ENCODE measurements around the gene SPTB. TPM values are rescaled to one million over a fixed set of nuclear protein-coding genes. Genes with fewer than 3 reads are reported as not detected.

Gene SPTB
- total RNA-seq, 1 experiment from 2014 or later, result 2.3 TPM

- Histone ChIP-seq H3K9ac (ENCODE audit: extremely low read depth, insufficient read length, low read length) (no peak overlapping the region), H4K8ac (replicated peaks; ENCODE audit: insufficient read length, low read depth, low read length) (no peak overlapping the region), H3K18ac (ENCODE audit: insufficient read length, low read depth, low read length) (no peak overlapping the region), H3K23ac (ENCODE audit: insufficient read length, low read depth, low read length) (no peak overlapping the region), H3K56ac (ENCODE audit: insufficient read length, low read depth, low read length) (no peak overlapping the region), H3K4ac (ENCODE audit: low read depth, low read length) (no peak overlapping the region), H3K27ac (ENCODE audit: insufficient read length, low read depth, low read length) (no peak overlapping the region), H3K9me3 (ENCODE audit: control insufficient read depth, low read depth, low read length) (no peaks in the 10 kb centered on the region), H3K27me3 (ENCODE audit: insufficient read depth, low read length) (no peaks in the 10 kb centered on the region), H2BK20ac (ENCODE audit: low read depth, low read length, poor library complexity, severe bottlenecking) (no peak overlapping the region), H2BK120ac (ENCODE audit: low read depth, low read length, poor library complexity, severe bottlenecking) (no peak overlapping the region), H3K4me1 (ENCODE audit: insufficient read depth, low read length) (peaks cover 3% of the 10 kb centered on the region; the same call in 1 of the 2 replicates), H3K14ac (ENCODE audit: insufficient read depth, low read length) (no peak overlapping the region), H4K20me1 (ENCODE audit: control insufficient read depth, insufficient read depth, insufficient read length) (no peaks in the 10 kb centered on the region), H2AK5ac (ENCODE audit: insufficient read length, low read length) (no peak overlapping the region), H2BK5ac (ENCODE audit: insufficient read length, low read length) (no peak overlapping the region), H2BK12ac (ENCODE audit: insufficient read length, low read depth, low read length) (no peak overlapping the region), H4K5ac (ENCODE audit: insufficient read length, low read depth, low read length) (no peak overlapping the region), H4K91ac (ENCODE audit: insufficient read length, low read depth, low read length) (no peak overlapping the region), H3K23me2 (ENCODE audit: insufficient read length, low read depth, low read length, poor library complexity, severe bottlenecking) (no peaks in the 10 kb centered on the region), H3T11ph (ENCODE audit: low read length) (no peak overlapping the region), H2BK15ac (ENCODE audit: low read depth, low read length) (no peak overlapping the region), H3K79me1 (ENCODE audit: insufficient read depth, low read depth, low read length, poor library complexity, severe bottlenecking) (no peaks in the 10 kb centered on the region), H3K4me2 (ENCODE audit: insufficient read depth, insufficient read length, low read length) (no peak overlapping the region), H2AFZ (ENCODE audit: low read length) (no peak overlapping the region), H3K79me2 (ENCODE audit: insufficient read depth, low read length) (no peaks in the 10 kb centered on the region)
- Mint-ChIP-seq H3K27ac (no peak overlapping the region), H3K4me3 (no peak overlapping the region), H3K36me3 (ENCODE audit: insufficient read depth in 1 of 3, low read depth in 3 of 3) (peaks cover 35 to 64% (median 62%) of the 10 kb centered on the region in 3 experiments; a peak in 6 of 7 replicates), H3K9me3 (no peaks in the 10 kb centered on the region), H3K4me1 (peaks cover 28% of the 10 kb centered on the region in 2 experiments), H3K27me3 (ENCODE audit: low read depth) (no peaks in the 10 kb centered on the region)
- WGBS (ENCODE audit: extremely low coverage, insufficient read length, low lambda C conversion rate), result no CpG with 5 or more reads among the region's 15 CpGs
- TF ChIP-seq, protein P1, sequence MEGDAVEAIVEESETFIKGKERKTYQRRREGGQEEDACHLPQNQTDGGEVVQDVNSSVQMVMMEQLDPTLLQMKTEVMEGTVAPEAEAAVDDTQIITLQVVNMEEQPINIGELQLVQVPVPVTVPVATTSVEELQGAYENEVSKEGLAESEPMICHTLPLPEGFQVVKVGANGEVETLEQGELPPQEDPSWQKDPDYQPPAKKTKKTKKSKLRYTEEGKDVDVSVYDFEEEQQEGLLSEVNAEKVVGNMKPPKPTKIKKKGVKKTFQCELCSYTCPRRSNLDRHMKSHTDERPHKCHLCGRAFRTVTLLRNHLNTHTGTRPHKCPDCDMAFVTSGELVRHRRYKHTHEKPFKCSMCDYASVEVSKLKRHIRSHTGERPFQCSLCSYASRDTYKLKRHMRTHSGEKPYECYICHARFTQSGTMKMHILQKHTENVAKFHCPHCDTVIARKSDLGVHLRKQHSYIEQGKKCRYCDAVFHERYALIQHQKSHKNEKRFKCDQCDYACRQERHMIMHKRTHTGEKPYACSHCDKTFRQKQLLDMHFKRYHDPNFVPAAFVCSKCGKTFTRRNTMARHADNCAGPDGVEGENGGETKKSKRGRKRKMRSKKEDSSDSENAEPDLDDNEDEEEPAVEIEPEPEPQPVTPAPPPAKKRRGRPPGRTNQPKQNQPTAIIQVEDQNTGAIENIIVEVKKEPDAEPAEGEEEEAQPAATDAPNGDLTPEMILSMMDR (conservative IDR thresholded peaks at IDR 0.05), result no peak
- no peak for DNase-seq
Measured at GRCh38 chr14:64731141-64731581, 148.5 kb downstream of the SPTB start.
